Stimulated activated naive B cell treated with anti-CD40 and anti-IgM and Interleukin-4, amounts not matched to agents 10 μg/mL and 1 μg/mL and 100 μg/mL, for 72 hours (primary cell): ENCODE data around the gene PSG11.
"Not testable (repeated sequence)": the region's sequence is repeated elsewhere in the genome, so short reads cannot be mapped to it uniquely, and the experiment has no call there.

ENCODE experiments used
- ATAC-seq, 2 donors: fragments of 150-1000 bp; cut with Tn5 transposase; replicated peaks; 2 replicates each; pipeline ENCODE4 v1.10.0; 2021; ENCODE audit warnings: moderate library complexity in 1 of 2
- DNase-seq: peaks from one replicate; pipeline ENCODE4 v3.0.0; 2021
- H3K27ac Mint-ChIP-seq: one replicate; pipeline ENCODE4 v1.8.0; 2022; ENCODE audit warnings: mild to moderate bottlenecking, mixed read lengths
- H3K27me3 Mint-ChIP-seq, 2 donors: one replicate each; pipeline ENCODE4 v1.8.0; 2022; ENCODE audit warnings: mixed read lengths in 2 of 2
- H3K36me3 Mint-ChIP-seq, 2 donors: one replicate each; pipeline ENCODE4 v1.8.0; 2022; ENCODE audit warnings: mixed read lengths in 2 of 2, mild to moderate bottlenecking in 1 of 2
- H3K4me1 Mint-ChIP-seq, 2 donors: one replicate each; pipeline ENCODE4 v1.8.0; 2022; ENCODE audit warnings: mixed read lengths in 2 of 2, mild to moderate bottlenecking in 1 of 2
- H3K4me3 Mint-ChIP-seq, 2 donors: one replicate each; pipeline ENCODE4 v1.8.0; 2022; ENCODE audit warnings: mild to moderate bottlenecking in 2 of 2, mixed read lengths in 2 of 2, moderate library complexity in 1 of 2
- H3K9me3 Mint-ChIP-seq, 2 donors: one replicate each; pipeline ENCODE4 v1.8.0; 2022; ENCODE audit warnings: mixed read lengths in 2 of 2, mild to moderate bottlenecking in 1 of 2

Gene PSG11

DNA sequence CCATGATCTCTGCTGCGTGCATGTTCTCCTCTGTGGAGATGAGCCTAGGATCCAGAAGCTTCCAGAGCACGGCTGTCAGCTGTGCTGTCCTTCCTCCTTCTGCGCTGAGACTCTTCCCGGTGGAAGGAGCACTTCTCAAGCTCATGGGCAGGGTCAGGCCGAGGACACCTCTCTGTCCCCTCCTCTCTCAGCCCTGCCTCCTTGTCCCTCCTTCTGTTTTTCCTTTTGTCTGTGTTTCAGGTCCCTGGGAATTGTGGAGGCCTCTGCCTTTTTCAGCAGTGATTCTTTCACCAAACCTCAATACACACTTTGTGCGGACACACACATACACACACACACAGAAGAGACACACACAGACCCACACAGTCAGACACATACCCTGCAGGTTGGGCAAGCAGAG lies at the start of gene PSG11:
PSG11 (minus strand) TSS at position 101 of the 400 bp plus-strand sequence; CDS start at position 4, 97 bp downstream.
- DNase-seq, H3K36me3 Mint-ChIP-seq, H3K4me1 Mint-ChIP-seq, H3K4me3 Mint-ChIP-seq, ATAC-seq, H3K27ac Mint-ChIP-seq, H3K9me3 Mint-ChIP-seq: not testable (repeated sequence)
- H3K27me3 Mint-ChIP-seq, result peaks cover 29 to 30% of the 10 kb centered on the region in 2 donors

- not testable (repeated sequence) for DNase-seq, H3K4me3 Mint-ChIP-seq, H3K9me3 Mint-ChIP-seq, H3K36me3 Mint-ChIP-seq, H3K4me1 Mint-ChIP-seq, ATAC-seq, H3K27ac Mint-ChIP-seq
- H3K27me3 Mint-ChIP-seq, result peaks cover 27 to 32% of the 10 kb centered on the region in 2 donors
Measured at GRCh38 chr19:43062418-43062817, 36.1 kb upstream of the PSG11 start.

DNA sequence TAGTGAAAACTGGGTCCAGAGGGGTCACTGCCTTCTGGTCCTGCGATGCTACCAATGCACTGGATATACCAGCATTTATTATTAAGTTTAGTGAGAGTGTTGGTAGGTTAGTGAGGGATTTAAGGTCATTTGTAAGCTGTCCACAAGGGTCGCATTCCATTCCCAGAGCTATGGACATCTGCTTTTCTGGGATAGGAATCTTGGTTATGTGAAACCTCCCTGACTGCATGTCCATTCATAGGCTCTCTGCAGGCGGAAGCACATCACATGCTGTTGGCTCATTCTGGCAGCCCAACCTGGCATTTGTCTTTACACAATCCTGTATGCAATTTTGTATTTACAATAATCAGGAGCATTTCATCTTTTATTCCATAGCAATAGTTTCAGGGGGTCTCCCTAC lies 35.1 kb upstream of the PSG11 start:
- not testable (repeated sequence) for H3K4me1 Mint-ChIP-seq, H3K27ac Mint-ChIP-seq, ATAC-seq, DNase-seq, H3K9me3 Mint-ChIP-seq, H3K36me3 Mint-ChIP-seq, H3K4me3 Mint-ChIP-seq
- peaks cover 23 to 26% of the 10 kb centered on the region in 2 donors for H3K27me3 Mint-ChIP-seq

- H3K27ac Mint-ChIP-seq, H3K36me3 Mint-ChIP-seq, H3K4me3 Mint-ChIP-seq, ATAC-seq, DNase-seq, H3K4me1 Mint-ChIP-seq: not testable (repeated sequence)
- Mint-ChIP-seq H3K27me3 (peaks cover 14 to 19% of the 10 kb centered on the region in 2 donors), H3K9me3 (peaks cover 0 to 13% of the 10 kb centered on the region in 2 donors)
Measured at GRCh38 chr19:43060254-43060653, 34.0 kb upstream of the PSG11 start.

DNA sequence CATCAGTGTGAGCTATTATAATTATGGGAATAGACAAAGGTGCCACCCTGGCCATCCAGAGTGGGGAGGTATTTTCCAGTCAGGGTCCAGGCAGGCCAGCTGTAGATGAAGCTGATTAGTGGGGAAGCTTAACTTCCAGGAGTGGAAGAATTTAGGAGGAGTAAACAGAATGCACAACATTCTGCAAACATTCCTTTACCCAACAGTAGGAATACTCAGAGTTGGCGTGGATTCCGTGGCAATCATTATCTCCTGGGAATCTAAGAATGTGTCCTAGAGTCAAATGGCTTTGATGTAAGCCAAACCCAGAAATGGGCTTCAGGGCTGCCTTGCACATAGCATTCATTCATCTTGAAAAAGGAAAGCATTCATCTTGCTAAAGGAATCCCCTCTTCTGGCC lies 33.2 kb upstream of the PSG11 start:
- H3K4me1 Mint-ChIP-seq, DNase-seq, H3K4me3 Mint-ChIP-seq, ATAC-seq, H3K27ac Mint-ChIP-seq, H3K36me3 Mint-ChIP-seq: not testable (repeated sequence)
- H3K9me3 Mint-ChIP-seq, result peaks cover 4 to 17% of the 10 kb centered on the region in 2 donors
- peaks cover 14 to 19% of the 10 kb centered on the region in 2 donors for H3K27me3 Mint-ChIP-seq

GRCh38 chr19:43058440-43058839 lies 32.2 kb upstream of the PSG11 start:
- not testable (repeated sequence) for H3K4me1 Mint-ChIP-seq, ATAC-seq, H3K36me3 Mint-ChIP-seq, DNase-seq, H3K27ac Mint-ChIP-seq, H3K4me3 Mint-ChIP-seq
- Mint-ChIP-seq H3K9me3 (peaks cover 7 to 20% of the 10 kb centered on the region in 2 donors), H3K27me3 (peaks cover 14 to 19% of the 10 kb centered on the region in 2 donors)

DNA sequence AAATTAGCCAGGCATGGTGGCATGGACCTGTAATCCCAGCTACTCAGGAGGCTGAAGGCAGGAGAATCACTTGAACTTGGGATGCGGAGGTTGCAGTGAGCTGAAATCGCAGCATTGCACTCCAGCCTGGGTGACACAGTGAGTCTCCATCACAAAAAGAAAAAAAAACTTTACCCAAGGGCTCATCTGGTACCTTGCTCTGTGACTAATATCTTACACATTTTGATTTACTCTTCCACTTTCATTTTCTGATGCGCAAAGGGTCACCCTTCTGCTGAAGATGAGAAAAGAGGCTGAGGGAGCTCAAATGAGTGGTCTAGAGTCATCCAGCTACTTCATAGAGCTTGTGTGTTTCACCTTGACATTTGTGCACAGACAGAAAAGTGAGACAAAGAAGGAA lies 21.7 kb upstream of the PSG11 start:
- ATAC-seq, H3K4me3 Mint-ChIP-seq, H3K4me1 Mint-ChIP-seq, H3K9me3 Mint-ChIP-seq, H3K36me3 Mint-ChIP-seq, DNase-seq, H3K27ac Mint-ChIP-seq: not testable (repeated sequence)
- peaks cover 5 to 18% of the 10 kb centered on the region in 2 donors for H3K27me3 Mint-ChIP-seq

DNA sequence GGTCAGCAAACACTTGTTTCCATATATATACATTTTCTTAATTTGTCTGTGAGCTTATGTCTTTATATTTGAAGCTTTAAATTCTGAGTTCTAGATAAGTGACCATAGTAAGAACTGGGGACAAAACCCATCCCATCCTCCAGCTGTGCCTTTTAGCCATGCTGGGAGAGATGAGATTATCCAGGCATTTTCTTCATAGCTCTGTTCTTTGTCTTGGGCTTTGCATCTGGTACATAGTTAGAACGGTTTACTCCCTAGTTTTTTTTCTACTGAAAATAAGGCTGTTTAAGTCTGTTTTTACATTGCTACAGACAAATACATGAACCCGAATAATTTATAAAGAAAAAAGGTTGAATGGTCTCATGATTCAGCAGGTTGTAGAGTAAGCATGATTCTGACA lies 20.3 kb upstream of the PSG11 start:
- not testable (repeated sequence) for DNase-seq, ATAC-seq, H3K4me3 Mint-ChIP-seq, H3K9me3 Mint-ChIP-seq, H3K4me1 Mint-ChIP-seq, H3K27ac Mint-ChIP-seq, H3K36me3 Mint-ChIP-seq
- H3K27me3 Mint-ChIP-seq, result peaks cover 5 to 23% of the 10 kb centered on the region in 2 donors

- H3K9me3 Mint-ChIP-seq, H3K4me1 Mint-ChIP-seq, ATAC-seq, H3K4me3 Mint-ChIP-seq, H3K36me3 Mint-ChIP-seq, H3K27ac Mint-ChIP-seq, DNase-seq: not testable (repeated sequence)
- peaks cover 10 to 19% of the 10 kb centered on the region in 2 donors for H3K27me3 Mint-ChIP-seq
Measured at GRCh38 chr19:43043492-43044180, 17.4 kb upstream of the PSG11 start.

DNA sequence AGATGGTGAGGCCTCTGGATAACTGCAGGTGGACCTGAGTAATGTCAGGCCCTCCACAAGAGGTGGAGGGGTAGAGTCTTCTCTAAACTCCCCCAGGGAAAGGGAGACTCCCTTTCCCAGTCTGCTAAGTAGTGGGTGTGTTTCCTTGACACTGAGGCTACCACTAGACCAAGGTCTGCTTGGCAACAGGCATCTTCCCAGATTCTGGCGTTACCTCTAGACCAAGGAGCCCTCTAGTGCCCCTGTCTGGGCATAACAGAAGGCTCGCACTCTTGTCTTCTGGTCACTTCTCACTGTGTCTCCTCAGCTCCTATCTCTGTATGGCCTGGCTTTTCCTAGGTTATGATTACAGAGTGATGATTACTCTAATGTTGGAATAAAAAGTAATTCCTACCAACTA lies 5.4 kb upstream of the PSG11 start:
- DNase-seq, H3K9me3 Mint-ChIP-seq, H3K4me1 Mint-ChIP-seq, H3K4me3 Mint-ChIP-seq, H3K36me3 Mint-ChIP-seq, ATAC-seq, H3K27ac Mint-ChIP-seq: not testable (repeated sequence)
- peaks cover 33 to 38% of the 10 kb centered on the region in 2 donors for H3K27me3 Mint-ChIP-seq

- H3K4me1 Mint-ChIP-seq, result no peaks in the 10 kb centered on the region
- DNase-seq (no peak), ATAC-seq (no peak)
- H3K9me3 Mint-ChIP-seq, result no peaks in the 10 kb centered on the region
- H3K36me3 Mint-ChIP-seq, result no peaks in the 10 kb centered on the region
- H3K27me3 Mint-ChIP-seq, result peaks cover 33 to 35% of the 10 kb centered on the region in 2 donors
- no peak overlapping the region for H3K4me3 Mint-ChIP-seq
- no peak overlapping the region for H3K27ac Mint-ChIP-seq
Measured at GRCh38 chr19:43028866-43029265, 2.6 kb upstream of the PSG11 start.

GRCh38 chr19:43027985-43028384 lies 1.7 kb upstream of the PSG11 start:
- H3K27ac Mint-ChIP-seq, DNase-seq, ATAC-seq, H3K4me3 Mint-ChIP-seq, H3K4me1 Mint-ChIP-seq, H3K9me3 Mint-ChIP-seq, H3K36me3 Mint-ChIP-seq: not testable (repeated sequence)
- peaks cover 33 to 35% of the 10 kb centered on the region in 2 donors for H3K27me3 Mint-ChIP-seq

GRCh38 chr19:43027061-43027460 lies 792 bp upstream of the PSG11 start:
- H3K9me3 Mint-ChIP-seq, ATAC-seq, H3K27ac Mint-ChIP-seq, H3K4me1 Mint-ChIP-seq, DNase-seq, H3K4me3 Mint-ChIP-seq, H3K36me3 Mint-ChIP-seq: not testable (repeated sequence)
- H3K27me3 Mint-ChIP-seq, result peaks cover 31 to 33% of the 10 kb centered on the region in 2 donors

DNA sequence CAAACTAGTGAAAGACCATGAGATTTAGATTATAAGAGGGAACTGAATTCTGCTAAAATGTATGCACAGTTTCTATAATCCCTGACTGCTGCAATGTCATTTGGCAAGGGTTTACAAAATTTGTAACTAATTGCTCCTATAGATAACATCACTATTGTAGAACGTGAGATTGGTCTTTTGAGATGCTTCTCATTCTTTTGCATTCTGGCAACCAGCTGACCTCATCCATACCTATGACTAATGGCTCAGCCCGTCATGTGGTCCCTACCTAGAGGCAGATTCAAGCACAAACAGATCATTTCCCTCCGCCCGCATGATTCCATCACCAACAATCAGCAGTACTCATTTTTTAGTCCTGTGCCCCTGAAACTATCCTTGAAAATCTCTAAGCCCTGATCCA lies 4.2 kb downstream of the PSG11 start:
- H3K4me3 Mint-ChIP-seq, H3K36me3 Mint-ChIP-seq, ATAC-seq, DNase-seq, H3K4me1 Mint-ChIP-seq, H3K27ac Mint-ChIP-seq, H3K9me3 Mint-ChIP-seq: not testable (repeated sequence)
- H3K27me3 Mint-ChIP-seq, result peaks cover 10 to 12% of the 10 kb centered on the region in 2 donors

DNA sequence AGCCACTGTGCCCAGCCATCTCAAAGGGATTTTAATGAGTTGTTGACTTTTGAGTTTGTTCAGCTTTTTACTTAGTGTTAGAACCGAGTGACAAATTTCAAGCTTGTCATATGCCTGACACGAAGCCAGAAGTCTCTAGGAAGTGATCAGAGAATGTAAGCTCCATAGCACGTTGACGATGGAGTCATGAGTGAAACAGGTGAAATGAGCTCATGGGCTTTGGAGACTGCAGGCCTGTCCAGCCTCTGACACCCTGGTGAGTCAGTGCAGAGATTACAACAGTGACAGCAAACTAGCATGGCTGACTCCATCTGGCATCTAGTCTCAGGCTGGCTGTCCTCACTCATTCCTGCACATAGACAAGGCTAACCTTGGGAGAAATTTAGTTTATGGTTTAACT lies 4.6 kb downstream of the PSG11 start:
- not testable (repeated sequence) for H3K36me3 Mint-ChIP-seq, H3K4me1 Mint-ChIP-seq, H3K4me3 Mint-ChIP-seq, ATAC-seq, H3K9me3 Mint-ChIP-seq, H3K27me3 Mint-ChIP-seq, DNase-seq, H3K27ac Mint-ChIP-seq
